ENCODE data around the gene PSD.

The PSD gene

GRCh38 chr10:102418622-102419268 lies at the start of gene PSD:
TSS of gene PSD (minus strand) at chr10:102418785. CDS start at chr10:102417038, 1,747 bp downstream.
- no peak for DNase-seq (ENCODE audit: low read depth)
- peak within 1 kb of the TSS; percentile 42 for H3K4me3 ChIP-seq (ENCODE audit: low read depth, low read length)
- no peak for TF ChIP-seq CTCF (conservative IDR thresholded peaks at IDR 0.05; ENCODE audit: low read depth, low read length)

- DNase-seq (ENCODE audit: low read depth) = no peak
- H3K4me3 ChIP-seq (ENCODE audit: low read depth, low read length) = no peak overlapping the region
- no peak for TF ChIP-seq CTCF (conservative IDR thresholded peaks at IDR 0.05; ENCODE audit: low read depth, low read length)
These were observed 49.4 kb upstream of the PSD start for GRCh38 chr10:102467971-102468438.

GRCh38 chr10:102467318-102467717 lies 48.7 kb upstream of the PSD start:
- no peak for DNase-seq (ENCODE audit: low read depth)
- TF ChIP-seq CTCF (conservative IDR thresholded peaks at IDR 0.05; ENCODE audit: low read depth, low read length) = no peak

GRCh38 chr10:102465466-102465865 lies 46.9 kb upstream of the PSD start:
- no peak for DNase-seq (ENCODE audit: low read depth)
- no peak overlapping the region for H3K4me3 ChIP-seq (ENCODE audit: low read depth, low read length)
- TF ChIP-seq CTCF (conservative IDR thresholded peaks at IDR 0.05; ENCODE audit: low read depth, low read length) = no peak

More at GRCh38 chr10:102467318-102467717, 48.7 kb upstream of the PSD start:
- H3K4me3 ChIP-seq (ENCODE audit: low read depth, low read length) = no peak overlapping the region

- DNase-seq (ENCODE audit: low read depth) = no peak
- H3K4me3 ChIP-seq (ENCODE audit: low read depth, low read length) = no peak overlapping the region
- TF ChIP-seq CTCF (conservative IDR thresholded peaks at IDR 0.05; ENCODE audit: low read depth, low read length) = no peak
These were observed 45.4 kb upstream of the PSD start for GRCh38 chr10:102463983-102464382.

GRCh38 chr10:102462512-102463054 lies 44.0 kb upstream of the PSD start:
- no peak overlapping the region for H3K4me3 ChIP-seq (ENCODE audit: low read depth, low read length)
- DNase-seq (ENCODE audit: low read depth) = no peak
- TF ChIP-seq CTCF (conservative IDR thresholded peaks at IDR 0.05; ENCODE audit: low read depth, low read length) = no peak
